HG02588 (cell line): ENCODE measurements around the gene C1orf116.

ENCODE experiments used
- ATAC-seq: cut with Tn5 transposase; IDR thresholded peaks from one replicate; pipeline ENCODE4 v1.9.1; 2021; ENCODE audit warnings: mild to moderate bottlenecking, moderate library complexity; ENCODE audit not compliant: unreplicated experiment

C1orf116 gene

DNA sequence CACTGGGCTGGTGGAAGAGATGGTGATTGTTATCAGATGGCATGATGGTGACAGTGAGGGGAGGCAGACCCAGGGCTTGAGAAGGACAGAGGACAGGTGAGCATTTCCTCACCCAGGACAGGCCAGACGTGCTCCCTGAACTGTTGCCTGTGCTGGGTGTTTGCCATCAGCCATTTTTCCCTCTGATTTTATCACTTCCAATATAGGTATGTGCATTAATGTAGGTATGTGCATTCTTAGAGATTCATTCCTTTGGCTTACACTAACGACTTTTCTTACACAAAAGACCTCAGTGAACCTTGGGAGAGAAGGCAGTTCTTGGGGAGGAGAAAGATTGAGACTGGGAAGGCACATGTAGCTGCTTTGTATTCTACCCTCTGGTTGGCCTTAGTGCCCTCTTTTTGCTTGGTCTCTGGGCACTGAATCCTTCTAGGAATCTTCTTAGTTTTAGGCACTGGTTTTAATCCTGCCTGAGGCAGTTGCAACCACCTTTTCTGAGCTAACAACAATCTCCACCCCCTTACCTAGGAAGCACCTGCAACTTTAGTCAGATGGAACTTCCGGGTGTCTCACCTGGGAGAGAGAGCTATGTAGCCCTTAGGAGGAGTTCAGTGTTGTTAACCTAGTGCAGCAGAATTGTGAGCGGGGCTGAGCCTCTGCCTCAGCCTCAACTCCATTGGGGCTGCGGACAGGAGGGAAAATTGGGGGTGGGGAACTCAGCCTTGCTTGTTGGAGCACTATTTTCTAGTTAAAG is 30.9 kb downstream of the C1orf116 start:
- no peak for ATAC-seq

DNA sequence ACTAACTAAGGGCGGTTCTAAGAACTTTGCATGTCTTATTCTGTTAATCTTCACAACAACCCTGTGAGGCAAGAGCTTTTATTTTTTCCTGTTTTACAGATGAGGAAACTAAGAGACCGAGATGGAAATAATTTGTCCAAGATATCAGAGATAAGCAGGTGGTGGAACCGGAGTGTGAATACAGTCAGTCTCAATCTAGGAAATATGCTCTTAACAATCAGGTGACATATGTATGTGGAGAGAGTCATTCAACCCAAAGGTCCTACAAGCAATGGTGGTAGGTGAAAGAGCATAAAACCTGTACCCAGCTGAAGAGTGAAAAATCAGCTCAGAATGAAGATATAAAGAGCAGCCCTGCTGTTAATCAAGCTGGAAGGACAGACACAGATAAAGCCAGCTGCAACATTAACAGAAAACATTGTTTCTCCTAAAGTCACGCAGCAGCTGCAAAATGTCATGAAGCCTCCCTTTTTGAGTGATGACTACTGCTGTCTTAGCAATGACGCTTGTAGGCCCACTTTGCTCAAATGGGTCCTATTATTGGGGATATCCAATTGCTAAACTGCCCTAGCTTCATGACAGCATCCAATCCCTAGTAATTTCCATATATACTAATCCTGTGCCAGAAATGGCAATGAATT is 31.8 kb downstream of the C1orf116 start:
- ATAC-seq, result no peak

- no peak for ATAC-seq
Observed at GRCh38 chr1:206998816-206999215, 33.7 kb downstream of the C1orf116 start.

GRCh38 chr1:206992790-206993189 is 39.8 kb downstream of the C1orf116 start:
- ATAC-seq, result no peak

DNA sequence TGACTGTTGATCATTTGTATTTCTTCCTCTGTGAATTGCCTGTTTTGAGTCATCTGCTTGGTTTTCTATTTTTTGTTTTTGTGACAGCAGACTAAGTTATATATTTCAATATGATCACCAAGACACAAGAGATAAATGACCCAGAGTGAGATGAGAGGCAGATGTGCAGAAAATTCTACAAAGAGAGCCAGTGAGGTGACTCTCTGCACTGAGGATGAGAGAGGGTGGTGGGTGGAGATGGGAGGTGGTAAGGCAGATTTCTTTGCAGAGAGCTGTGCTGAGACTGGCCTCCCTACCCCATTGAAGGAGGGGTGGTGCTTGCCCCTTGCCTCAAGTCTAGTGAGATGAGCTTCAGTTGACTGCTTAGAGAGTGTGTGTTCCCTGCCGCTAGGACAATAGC is 44.7 kb downstream of the C1orf116 start:
- ATAC-seq, result no peak

GRCh38 chr1:206986885-206987284 is 45.7 kb downstream of the C1orf116 start:
- ATAC-seq, result no peak

DNA sequence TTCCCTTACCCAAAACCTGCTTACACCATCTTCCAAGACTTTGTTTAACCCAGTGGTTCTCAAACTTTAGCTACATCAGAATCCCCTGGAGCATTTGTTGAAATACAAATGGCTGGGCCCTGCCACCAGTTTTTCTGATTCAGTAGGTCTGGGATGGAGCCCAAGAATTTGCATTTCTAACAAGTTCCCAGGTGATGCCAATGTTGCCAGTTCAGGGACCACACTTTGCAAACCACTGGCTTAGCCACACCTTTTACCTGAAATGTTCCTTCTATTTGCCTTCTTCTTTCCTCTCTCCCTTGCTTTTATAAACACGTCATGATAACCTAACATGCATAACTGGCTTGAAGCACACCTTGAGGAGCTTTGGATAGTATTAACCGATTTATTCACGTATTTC is 46.2 kb downstream of the C1orf116 start:
- ATAC-seq, result no peak

GRCh38 chr1:206985162-206985749 is 47.3 kb downstream of the C1orf116 start:
- no peak for ATAC-seq

DNA sequence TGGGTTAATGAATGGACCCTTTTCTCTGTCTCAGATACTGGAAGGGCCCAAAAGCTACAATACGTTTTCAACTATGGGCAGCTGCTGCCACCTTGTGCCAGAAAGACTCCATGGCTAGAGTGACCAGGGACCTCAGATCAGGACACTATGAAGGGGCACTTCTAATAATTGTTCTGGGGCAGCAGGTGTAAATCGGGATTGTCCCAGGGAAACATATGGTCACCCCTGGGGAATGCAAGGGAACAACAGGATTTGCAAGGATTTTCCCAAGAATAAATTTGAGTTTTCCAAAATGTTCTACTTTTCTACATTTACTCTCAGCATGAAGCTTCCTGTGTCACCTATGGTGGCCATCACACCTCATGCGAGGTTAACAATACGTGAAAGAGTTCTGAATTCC is 50.3 kb downstream of the C1orf116 start:
- ATAC-seq, result no peak

DNA sequence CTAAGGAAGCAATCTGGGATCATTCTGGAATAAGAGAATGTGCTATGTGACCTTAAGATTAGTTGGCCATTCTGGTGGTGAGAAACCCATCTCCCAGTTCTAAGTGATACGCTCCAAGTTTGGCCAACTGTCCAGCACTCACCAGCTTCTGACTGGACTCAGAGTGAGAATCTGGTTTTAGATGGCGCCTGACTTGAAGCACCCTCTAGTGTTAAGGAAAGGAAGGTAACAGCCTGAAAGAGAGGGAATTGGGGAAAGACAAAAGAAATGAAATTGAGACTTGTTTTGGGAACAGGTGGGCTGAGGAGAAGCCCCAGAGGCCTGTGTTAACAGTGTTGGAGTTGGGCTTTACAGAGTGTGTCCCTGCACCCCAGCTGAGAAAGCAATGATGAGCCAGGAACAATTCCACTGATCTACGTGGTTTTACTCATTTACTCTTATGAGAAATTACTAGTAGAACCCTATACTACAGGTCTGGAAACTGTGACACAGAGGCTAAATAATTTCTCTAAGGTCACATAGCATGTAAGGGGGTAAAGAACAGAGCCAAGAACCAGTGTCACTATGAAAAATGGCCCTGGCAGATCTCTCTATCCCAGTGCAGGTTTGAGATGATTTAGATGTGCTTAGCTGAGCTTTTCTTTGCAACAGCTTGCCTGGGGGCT is 53.0 kb downstream of the C1orf116 start:
- ATAC-seq, result no peak

- no peak for ATAC-seq
Observed at GRCh38 chr1:206978259-206978658, 54.3 kb downstream of the C1orf116 start.

- no peak for ATAC-seq
Observed at GRCh38 chr1:206975306-206975705, 57.2 kb downstream of the C1orf116 start.

DNA sequence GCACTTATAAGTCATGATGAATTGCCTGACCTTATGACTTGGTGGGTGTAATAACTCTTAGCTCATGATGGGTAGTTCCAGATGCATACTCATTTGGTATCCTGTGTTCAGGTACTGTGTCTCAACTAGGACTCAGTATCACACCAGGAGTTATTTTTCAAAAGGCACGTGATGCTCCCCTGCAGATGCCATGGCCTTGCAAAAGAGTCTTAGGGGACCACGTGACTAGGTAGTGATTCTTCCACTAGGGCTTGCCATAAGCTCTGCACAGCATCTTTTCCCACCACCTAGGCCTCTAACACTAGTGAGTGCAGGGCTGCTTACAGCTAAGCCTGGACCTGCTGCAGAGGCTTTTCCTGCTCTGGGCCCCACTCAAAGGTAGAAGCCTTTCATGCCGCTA is 58.4 kb downstream of the C1orf116 start:
- no peak for ATAC-seq

- no peak for ATAC-seq
Observed at GRCh38 chr1:206972728-206973127, 59.8 kb downstream of the C1orf116 start.

DNA sequence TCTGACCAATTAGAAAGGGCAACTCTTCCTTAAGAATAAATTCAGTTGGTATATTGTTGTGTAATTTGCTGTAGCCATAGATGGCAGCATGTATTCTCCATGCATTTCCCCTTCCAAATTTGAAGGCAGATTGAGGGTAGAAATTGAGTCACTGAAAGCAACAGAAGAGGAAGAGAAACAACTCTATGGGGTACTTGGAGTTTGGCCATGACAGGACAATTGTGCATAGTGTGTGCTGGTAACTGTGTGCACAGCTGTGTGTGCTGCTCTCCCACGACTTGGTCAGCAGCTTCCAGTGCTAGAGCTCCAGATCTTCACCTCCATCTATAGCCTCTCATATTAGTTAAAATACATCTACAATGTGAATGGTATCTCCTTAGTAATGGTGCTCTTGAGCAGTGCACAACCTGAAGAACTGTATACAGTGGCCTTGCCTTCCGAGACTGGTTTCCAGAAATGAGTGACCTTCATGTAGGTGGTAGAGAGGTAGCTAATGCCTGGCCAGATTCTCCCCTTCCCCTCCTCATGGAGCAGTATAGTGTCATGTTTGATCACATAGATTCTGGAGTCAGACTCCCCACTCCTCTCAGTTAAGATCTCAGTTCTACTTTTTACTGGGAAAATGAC is 61.4 kb downstream of the C1orf116 start:
- peak; percentile 61 for ATAC-seq

DNA sequence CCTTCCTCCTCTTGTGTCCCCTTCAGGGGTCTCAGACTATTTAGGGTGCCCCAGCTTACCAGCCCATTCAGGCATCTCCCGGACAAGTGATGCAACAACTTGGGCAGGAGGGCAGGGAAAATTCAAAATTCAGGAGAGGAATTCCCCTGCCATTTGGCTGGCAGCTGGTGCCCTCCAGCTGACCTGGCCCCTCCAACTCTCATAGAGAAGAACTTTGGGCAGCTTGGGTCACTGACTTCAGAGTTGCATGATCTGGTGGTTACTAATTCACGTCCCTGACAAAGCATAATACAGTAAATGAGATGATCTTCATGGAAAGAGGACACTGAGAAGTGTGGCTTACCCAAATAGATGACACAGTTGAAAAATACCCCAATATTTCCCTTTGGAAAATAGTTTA is 62.1 kb downstream of the C1orf116 start, which contains the start of gene FCAMR:
FCAMR (minus strand) TSS at position 15 of the 400 bp plus-strand sequence. CDS start 335 bp downstream, outside the sequence.
- ATAC-seq, result no peak

- no peak for ATAC-seq
Observed at GRCh38 chr1:206969090-206969489, 63.5 kb downstream of the C1orf116 start.
